GM12873 (cell line): ENCODE results near the gene SMARCE1.

ENCODE experiments used
- CTCF ChIP-seq: IDR thresholded peaks from 2 replicates; pipeline ENCODE4 v1.5.1; 2012; ENCODE audit warnings: low read depth, mild to moderate bottlenecking, moderate library complexity, low read length, control low read depth; ENCODE audit not compliant: insufficient read depth; ENCODE audit errors: missing control alignments

SMARCE1 gene

GRCh38 chr17:40600486-40601046, 47.1 kb downstream of the SMARCE1 start:
- TF ChIP-seq CTCF = no peak

GRCh38 chr17:40599468-40599763, 48.2 kb downstream of the SMARCE1 start:
- TF ChIP-seq CTCF = no peak

GRCh38 chr17:40598619-40599467, 48.8 kb downstream of the SMARCE1 start:
- no peak for TF ChIP-seq CTCF

- TF ChIP-seq CTCF = no peak
These were observed 49.4 kb downstream of the SMARCE1 start for GRCh38 chr17:40598301-40598618.

GRCh38 chr17:40597556-40598300, 49.9 kb downstream of the SMARCE1 start:
- TF ChIP-seq CTCF = no peak

- TF ChIP-seq CTCF = no peak
These were observed 50.5 kb downstream of the SMARCE1 start for GRCh38 chr17:40597156-40597555.

- no peak for TF ChIP-seq CTCF
These were observed 51.2 kb downstream of the SMARCE1 start for GRCh38 chr17:40596261-40596919.
